Upper lobe of right lung (tissue), 1 donor: ENCODE data around the gene DNAH8. TPM values are rescaled to one million over a fixed set of nuclear protein-coding genes. Genes with fewer than 3 reads are reported as not detected.

Experiments used
- ATAC-seq: fragments of 200-7000 bp; cut with Tn5 transposase; one replicate; pipeline ENCODE4 v1.9.1; 2020; ENCODE audit warnings: mild to moderate bottlenecking, moderate library complexity
- DNase-seq: peaks from one replicate; pipeline ENCODE4 v3.0.0-alpha.2; 2020
- H3K27ac ChIP-seq: fragments of 200-600 bp; one replicate; pipeline ENCODE4 v1.8.0; 2022
- H3K27me3 ChIP-seq: fragments of 200-600 bp; one replicate; pipeline ENCODE4 v1.8.0; 2022; ENCODE audit warnings: mild to moderate bottlenecking
- H3K36me3 ChIP-seq: fragments of 200-600 bp; one replicate; pipeline ENCODE4 v1.8.0; 2022
- H3K4me1 ChIP-seq: fragments of 200-600 bp; one replicate; pipeline ENCODE4 v1.8.0; 2022
- H3K4me3 ChIP-seq: fragments of 200-600 bp; one replicate; pipeline ENCODE4 v1.8.0; 2022; ENCODE audit warnings: mild to moderate bottlenecking
- H3K9me3 ChIP-seq: fragments of 200-600 bp; one replicate; pipeline ENCODE4 v1.8.0; 2022
- intact Hi-C: fragments of 100-400 bp; cut with DNase I; formaldehyde crosslinking; loops from one replicate; pipeline ENCODE4 v1.11.0; 2022
- total RNA-seq: library from RNA; stranded (reverse); fragmentation: NEBNext Ultra II Directional; extraction: Animal tissue kit (Norgen Biotek cat#: 25700); gene quantifications from one replicate; pipeline ENCODE4 v1.2.1, GENCODE V29; 2021
- TF ChIP-seq, protein P1 (sequence below): fragments of 200-600 bp; IDR thresholded peaks from one replicate; pipeline ENCODE4 v1.8.0; 2022; ENCODE audit warnings: antibody characterized with exemption
- donor health status: DM: no; HTN: yes; CAD: no; lungs with severe emphysema.

The DNAH8 gene
- total RNA-seq, 1 donor from 2014 or later = 0.17 TPM

- no peak overlapping the region for H3K27ac ChIP-seq
- H3K36me3 ChIP-seq = peaks cover 43% of the 10 kb centered on the region
- no peaks in the 10 kb centered on the region for H3K27me3 ChIP-seq
- H3K4me1 ChIP-seq = peaks cover 5% of the 10 kb centered on the region
- ATAC-seq (no peak), DNase-seq (no peak)
- TF ChIP-seq, protein P1, sequence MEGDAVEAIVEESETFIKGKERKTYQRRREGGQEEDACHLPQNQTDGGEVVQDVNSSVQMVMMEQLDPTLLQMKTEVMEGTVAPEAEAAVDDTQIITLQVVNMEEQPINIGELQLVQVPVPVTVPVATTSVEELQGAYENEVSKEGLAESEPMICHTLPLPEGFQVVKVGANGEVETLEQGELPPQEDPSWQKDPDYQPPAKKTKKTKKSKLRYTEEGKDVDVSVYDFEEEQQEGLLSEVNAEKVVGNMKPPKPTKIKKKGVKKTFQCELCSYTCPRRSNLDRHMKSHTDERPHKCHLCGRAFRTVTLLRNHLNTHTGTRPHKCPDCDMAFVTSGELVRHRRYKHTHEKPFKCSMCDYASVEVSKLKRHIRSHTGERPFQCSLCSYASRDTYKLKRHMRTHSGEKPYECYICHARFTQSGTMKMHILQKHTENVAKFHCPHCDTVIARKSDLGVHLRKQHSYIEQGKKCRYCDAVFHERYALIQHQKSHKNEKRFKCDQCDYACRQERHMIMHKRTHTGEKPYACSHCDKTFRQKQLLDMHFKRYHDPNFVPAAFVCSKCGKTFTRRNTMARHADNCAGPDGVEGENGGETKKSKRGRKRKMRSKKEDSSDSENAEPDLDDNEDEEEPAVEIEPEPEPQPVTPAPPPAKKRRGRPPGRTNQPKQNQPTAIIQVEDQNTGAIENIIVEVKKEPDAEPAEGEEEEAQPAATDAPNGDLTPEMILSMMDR = no peak
- H3K4me3 ChIP-seq = no peak overlapping the region
- intact Hi-C loops = no loop called here
- no peaks in the 10 kb centered on the region for H3K9me3 ChIP-seq
Observed at GRCh38 chr6:38684904-38685303, 30.2 kb upstream of the DNAH8 start.

DNA sequence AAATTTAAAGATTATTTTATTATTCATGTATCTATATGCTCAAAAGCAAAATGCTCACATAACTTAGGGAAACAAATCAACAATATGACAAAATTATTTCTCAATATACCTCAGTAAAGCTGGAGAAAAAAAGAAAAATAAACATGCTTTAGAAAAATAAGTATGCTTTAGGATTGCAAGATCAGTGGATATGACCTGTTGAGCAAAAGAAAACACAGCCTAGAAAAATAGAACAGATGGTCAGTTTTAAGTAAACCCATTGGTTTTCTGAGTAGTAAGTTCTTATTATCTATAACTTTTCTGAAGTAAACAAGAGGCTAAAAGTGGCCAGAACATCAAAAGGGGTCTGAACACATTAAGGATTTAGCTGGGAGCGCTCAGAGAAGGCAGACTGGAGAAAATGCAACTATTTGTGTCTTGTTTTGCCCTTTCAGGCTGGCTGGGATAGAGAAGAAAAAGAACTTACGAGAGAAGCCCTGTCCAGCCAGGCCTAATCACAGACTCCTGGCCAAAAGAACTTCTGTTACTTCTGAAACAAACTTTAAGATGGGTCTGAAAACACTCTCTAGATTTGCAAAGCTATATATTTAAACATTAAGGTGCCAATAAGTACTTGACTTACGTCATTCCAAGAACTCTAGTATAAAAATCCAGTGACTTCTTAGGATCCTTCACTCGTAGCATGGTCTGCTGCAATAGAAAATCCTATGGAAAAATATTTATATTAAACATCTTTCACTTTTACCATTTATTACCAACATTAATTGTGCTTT, 28.7 kb upstream of the DNAH8 start:
- H3K4me1 ChIP-seq = peaks cover 5% of the 10 kb centered on the region
- H3K4me3 ChIP-seq = no peak overlapping the region
- H3K36me3 ChIP-seq = peaks cover 32% of the 10 kb centered on the region
- no peak overlapping the region for H3K27ac ChIP-seq
- no peak for ATAC-seq
- no peaks in the 10 kb centered on the region for H3K27me3 ChIP-seq
- TF ChIP-seq, protein P1 = no peak
- DNase-seq = no peak
- intact Hi-C loops = no loop called here
- no peaks in the 10 kb centered on the region for H3K9me3 ChIP-seq

DNA sequence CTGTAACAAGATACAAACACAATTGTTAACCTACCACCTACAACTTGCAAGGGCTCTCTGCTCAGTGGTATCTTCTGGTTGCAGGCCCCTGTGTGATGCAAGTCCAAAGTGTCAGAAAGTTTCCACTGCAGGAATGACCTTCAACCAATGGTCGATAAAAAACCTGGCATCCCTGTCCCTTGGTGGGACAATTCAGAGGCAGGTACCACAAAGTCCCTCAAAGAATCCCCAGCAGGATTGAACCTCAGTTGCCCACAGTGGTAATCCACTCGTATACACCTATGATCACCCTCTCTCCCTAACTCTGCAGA, 28.1 kb upstream of the DNAH8 start:
- H3K9me3 ChIP-seq = no peaks in the 10 kb centered on the region
- intact Hi-C loops = no loop called here
- no peaks in the 10 kb centered on the region for H3K27me3 ChIP-seq
- ATAC-seq (no peak), DNase-seq (no peak)
- peaks cover 5% of the 10 kb centered on the region for H3K4me1 ChIP-seq
- peaks cover 26% of the 10 kb centered on the region for H3K36me3 ChIP-seq
- TF ChIP-seq, protein P1 = no peak
- H3K27ac ChIP-seq = no peak overlapping the region
- H3K4me3 ChIP-seq = no peak overlapping the region

DNA sequence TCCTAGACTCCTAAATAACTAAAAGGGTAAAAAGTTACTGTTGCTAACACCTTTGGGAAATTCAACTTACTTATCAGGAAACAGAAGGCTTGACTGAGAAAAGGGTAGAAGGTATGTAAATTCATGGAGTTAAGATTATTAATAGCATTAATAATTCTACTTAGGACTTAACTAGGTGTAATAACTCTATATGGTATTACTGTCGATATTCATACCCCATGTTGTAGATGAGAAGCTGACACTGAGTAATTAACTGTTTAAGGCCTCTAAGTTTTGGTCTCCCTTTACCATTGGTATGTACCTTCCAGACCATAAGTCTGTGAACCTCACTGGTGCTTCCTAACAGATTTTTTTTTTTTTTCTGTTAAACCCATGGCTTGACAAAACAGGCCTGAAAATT, 27.6 kb upstream of the DNAH8 start:
- H3K4me1 ChIP-seq = peaks cover 5% of the 10 kb centered on the region
- intact Hi-C loops = no loop called here
- H3K4me3 ChIP-seq = no peak overlapping the region

GRCh38 chr6:38688579-38689087, 26.5 kb upstream of the DNAH8 start:
- intact Hi-C loops = no loop called here
- ATAC-seq (peak; percentile 35), DNase-seq (no peak)
- peaks cover 10% of the 10 kb centered on the region for H3K36me3 ChIP-seq
- peaks cover 5% of the 10 kb centered on the region for H3K4me1 ChIP-seq
- TF ChIP-seq, protein P1 = no peak
- no peak overlapping the region for H3K27ac ChIP-seq
- H3K9me3 ChIP-seq = no peaks in the 10 kb centered on the region
- H3K27me3 ChIP-seq = no peaks in the 10 kb centered on the region
- no peak overlapping the region for H3K4me3 ChIP-seq

More for the DNA sequence above, 27.6 kb upstream of the DNAH8 start:
- Histone ChIP-seq H3K27ac (no peak overlapping the region), H3K36me3 (peaks cover 21% of the 10 kb centered on the region), H3K27me3 (no peaks in the 10 kb centered on the region), H3K9me3 (no peaks in the 10 kb centered on the region)
- no peak for DNase-seq
- no peak for ATAC-seq
- TF ChIP-seq, protein P1 = no peak
